GM19395 (cell line): ENCODE results near the gene SEC24C.
"Not testable (repeated sequence)": the region's sequence is repeated elsewhere in the genome, so short reads cannot be mapped to it uniquely, and the experiment has no call there.

ENCODE experiments used
- ATAC-seq: cut with Tn5 transposase; IDR thresholded peaks from one replicate; pipeline ENCODE4 v1.9.1; 2021; ENCODE audit warnings: mild to moderate bottlenecking, moderate library complexity; ENCODE audit not compliant: unreplicated experiment

The SEC24C gene

DNA sequence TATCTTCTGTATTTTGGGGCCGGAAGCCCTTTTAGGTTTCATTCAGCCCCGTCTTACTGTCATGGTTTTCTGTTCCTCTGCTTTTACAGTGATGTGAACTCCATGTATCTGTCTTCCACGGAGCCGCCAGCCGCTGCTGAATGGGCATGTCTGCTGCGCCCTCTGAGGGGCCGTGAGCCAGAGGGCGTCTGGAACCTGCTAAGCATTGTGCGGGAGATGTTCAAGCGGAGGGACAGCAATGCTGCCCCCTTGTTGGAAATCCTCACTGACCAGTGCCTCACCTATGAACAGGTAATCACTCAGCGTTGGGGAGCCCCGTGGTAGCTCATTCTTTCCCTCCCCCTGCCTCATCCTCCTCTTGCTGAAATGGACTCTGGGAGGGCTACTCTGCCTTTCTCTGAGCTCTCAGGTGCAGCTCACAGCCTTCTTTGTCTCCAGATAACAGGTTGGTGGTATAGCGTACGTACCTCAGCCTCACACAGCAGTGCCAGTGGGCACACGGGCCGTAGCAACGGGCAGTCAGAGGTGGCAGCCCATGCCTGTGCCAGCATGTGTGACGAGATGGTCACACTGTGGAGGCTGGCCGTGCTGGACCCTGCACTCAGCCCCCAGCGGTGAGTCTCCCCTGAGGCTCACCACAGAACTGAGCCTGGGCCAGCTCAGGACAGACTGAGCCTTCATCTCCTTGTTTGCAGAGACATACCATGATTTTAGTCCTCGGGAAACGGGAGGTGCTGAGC lies 46.9 kb downstream of the SEC24C start:
- no peak for ATAC-seq

- ATAC-seq = no peak
Measured at GRCh38 chr10:73791871-73792400, 47.8 kb downstream of the SEC24C start.

DNA sequence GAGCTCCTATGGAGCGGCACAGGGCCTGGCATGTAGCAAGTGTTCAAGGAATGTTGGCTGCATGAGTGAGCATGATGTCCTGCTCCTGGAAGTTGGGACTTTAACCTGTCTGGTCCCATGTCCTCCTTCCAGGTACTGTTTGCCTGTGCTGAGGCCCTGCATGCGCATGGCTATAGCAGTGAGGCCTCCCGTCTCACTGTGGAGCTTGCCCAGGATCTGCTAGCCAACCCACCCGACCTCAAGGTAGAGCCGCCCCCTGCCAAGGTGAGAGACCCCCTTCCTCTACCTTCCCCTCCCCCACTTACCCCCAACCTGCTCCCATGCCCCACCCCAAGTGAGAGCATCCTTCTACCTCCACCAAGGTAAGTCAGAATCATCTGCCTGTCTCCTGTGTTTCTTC lies 49.3 kb downstream of the SEC24C start:
- no peak for ATAC-seq

DNA sequence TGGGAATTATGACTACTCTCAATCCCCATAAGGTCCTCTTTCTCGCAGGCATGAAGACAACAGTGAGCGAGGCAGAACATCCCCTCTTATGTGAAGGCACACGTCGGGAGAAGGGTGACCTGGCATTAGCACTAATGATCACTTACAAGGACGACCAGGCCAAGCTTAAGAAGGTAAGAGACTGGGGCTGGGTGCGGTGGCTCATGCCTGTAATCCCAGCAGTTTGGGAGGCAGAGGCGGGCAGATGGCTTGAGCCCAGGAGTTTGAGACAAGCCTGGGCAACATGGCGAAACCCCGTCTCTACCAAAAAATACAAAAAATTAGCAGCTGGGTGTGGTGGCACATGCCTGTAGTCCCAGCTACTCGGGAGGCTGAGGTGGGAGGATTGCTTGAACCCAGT lies 51.3 kb downstream of the SEC24C start:
- not testable (repeated sequence) for ATAC-seq

DNA sequence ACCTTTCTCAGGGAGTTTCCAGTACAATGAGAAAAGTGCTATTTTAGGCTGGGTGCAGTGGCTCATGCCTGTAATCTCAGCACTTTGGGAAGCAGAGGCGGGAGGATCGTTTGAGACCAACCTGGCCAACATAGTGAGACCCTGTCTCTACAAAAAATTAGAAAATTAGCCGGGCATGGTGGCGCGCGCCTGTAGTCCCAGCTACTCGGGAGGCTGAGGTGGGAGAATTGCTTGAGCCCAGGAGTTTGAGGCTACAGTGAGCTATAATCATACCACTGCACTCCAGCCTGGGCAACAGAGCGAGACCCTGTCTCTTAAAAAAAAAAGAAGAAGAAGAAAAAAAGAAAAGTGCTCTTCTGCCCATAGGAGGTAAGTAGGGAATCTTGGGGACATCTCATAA lies 51.9 kb downstream of the SEC24C start:
- not testable (repeated sequence) for ATAC-seq

DNA sequence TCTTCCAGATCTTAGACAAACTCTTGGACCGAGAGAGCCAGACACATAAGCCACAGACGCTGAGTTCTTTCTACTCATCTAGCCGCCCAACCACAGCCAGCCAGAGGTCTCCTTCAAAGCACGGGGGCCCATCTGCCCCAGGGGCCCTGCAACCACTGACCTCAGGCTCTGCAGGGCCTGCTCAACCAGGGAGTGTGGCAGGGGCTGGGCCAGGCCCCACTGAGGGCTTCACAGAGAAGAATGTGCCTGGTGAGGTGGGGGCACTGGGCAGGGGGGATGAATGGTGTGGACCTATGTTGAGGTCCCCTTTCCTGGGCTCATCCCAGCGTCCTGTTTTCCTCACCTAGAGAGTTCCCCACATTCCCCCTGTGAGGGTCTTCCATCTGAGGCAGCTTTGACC lies 52.6 kb downstream of the SEC24C start:
- no peak for ATAC-seq

DNA sequence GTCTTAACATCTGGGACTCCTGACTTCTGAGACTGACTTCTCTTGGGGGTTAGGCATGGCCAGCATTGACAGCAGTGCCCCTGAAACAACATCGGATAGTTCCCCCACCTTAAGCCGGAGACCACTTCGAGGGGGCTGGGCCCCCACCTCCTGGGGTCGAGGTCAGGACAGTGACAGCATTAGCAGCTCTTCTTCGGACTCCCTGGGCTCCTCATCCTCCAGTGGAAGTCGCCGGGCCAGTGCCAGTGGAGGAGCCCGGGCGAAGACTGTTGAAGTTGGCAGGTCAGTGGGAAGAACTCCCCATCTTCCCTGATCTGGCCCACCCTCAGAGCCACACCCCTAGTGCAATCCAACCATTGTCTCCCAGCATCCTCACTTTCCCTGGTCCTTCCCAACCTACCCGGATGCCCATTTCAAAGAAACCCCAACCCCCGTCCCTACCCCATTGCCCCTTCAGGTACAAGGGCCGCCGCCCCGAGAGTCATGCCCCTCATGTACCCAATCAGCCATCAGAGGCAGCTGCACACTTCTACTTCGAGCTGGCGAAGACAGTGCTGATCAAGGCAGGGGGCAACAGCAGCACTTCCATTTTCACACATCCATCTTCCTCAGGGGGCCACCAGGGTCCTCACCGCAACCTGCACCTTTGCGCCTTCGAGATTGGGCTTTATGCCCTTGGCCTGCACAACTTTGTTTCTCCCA lies 53.3 kb downstream of the SEC24C start:
- ATAC-seq = no peak

GRCh38 chr10:73798087-73798486 lies 53.9 kb downstream of the SEC24C start:
- no peak for ATAC-seq

GRCh38 chr10:73798927-73799560 lies 54.9 kb downstream of the SEC24C start:
- ATAC-seq = no peak

- ATAC-seq = no peak
Measured at GRCh38 chr10:73799899-73800559, 55.9 kb downstream of the SEC24C start.

DNA sequence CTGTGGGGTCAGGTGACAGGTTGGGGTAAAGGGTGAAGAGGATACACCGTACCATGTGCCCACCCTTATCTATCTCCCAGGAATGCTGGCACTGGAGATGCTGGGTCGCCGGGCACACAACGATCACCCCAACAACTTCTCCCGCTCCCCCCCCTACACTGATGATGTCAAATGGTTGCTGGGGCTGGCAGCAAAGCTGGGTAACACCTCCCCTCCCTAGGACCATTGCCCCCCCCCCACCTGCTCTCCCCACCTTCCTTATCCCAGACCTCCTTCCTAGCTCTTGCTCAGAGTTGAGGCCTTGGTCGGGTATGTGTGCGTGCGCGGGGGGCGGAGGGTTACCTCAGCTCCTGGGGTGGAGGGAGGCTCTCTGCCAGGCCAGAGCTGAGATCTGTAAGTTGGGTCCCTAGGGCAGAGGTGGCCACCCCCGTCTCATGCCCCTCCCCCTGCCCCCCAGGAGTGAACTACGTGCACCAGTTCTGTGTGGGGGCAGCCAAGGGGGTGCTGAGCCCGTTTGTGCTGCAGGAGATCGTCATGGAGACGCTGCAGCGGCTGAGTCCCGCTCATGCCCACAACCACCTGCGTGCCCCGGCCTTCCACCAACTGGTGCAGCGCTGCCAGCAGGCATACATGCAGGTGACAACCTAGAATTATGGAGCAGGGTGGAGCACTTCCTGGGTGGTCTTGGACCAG lies 56.5 kb downstream of the SEC24C start:
- ATAC-seq = no peak

GRCh38 chr10:73801253-73801590 lies 57.0 kb downstream of the SEC24C start:
- no peak for ATAC-seq

GRCh38 chr10:73802276-73802991 lies 58.3 kb downstream of the SEC24C start:
- no peak for ATAC-seq

DNA sequence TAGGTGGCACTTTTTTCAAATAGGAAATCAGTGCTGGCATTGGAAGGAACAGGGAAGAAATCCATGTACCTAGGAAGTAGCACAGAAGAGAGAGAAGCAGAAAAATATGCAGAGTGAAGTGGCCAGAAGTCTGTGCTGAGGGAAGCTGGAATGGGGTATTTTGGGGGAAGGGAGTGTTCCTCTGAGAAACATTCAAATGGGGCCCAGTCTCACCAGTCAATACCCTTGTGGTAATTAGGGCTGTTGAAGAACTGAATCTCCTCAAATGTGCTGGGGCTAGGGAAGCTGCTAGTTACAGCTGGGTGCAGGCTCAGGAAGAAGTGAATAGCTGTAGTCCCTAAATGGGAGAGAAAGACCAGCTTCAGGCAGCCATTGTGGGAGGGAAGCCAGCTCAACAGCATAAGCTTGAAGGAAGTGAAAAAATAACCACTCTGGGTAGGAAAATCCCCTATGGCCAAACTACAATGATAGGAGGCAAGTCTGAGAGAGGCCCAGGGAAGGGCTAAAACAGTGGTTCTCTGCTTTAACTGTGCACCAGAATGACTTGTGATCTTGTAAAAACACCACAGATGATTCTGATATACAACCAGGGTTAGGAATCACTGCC lies 59.6 kb downstream of the SEC24C start:
- ATAC-seq = peak; percentile 58

DNA sequence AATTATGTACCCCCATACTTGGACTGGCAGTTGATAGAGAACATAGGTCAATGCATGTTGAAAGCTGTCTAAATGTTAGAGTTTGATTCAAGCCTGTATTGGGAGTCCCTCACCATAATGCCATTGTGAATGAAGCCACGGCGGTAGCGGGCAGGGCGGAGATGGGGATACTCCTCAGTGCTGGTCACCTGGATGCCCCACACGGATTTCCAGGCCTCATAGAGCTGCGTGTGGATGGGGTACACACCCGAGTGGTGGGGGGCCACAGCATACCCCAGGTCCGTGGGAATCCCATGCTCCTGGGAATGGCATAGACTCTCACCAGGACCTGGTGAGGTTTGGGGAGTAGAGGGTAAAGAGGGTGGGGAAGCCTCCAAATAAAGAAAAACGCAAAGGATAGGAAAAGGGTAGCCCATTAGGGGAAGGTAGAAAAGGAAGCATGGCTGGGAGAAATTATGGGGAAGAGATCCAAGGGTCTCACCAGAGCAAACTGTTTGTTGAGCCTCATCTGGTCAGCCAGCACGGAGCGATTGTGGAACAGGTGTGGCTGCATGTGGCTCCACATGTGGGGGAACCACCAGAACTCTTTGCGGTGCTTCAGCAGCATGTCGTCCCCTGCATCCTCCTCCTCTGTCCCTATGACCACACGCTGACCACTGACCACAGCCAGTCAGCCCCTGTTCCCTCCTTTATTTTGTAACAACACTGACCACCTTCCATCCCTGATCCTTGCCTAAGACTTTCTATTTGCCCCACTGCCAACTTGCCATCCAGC lies 62.2 kb downstream of the SEC24C start:
- no peak for ATAC-seq

DNA sequence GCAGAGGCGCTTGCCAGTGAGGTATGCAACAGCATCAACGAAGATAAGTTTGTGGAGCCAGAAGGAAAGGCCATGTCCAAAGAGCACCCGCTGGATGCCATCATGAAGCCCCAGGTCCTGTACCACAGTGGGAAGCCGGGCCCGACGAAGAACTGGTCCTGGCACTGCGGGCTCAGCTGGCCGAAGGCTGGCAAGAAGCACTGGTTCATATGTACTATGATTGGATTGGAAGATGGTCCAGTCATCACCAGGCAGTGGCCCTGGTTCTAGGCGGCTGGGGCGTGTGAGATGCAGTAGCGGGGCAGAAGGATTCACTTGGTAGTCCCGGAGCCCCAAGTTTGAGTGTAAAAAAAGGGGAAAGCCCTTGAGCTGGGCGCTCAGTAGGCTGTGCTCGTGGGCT lies 63.3 kb downstream of the SEC24C start:
- no peak for ATAC-seq

DNA sequence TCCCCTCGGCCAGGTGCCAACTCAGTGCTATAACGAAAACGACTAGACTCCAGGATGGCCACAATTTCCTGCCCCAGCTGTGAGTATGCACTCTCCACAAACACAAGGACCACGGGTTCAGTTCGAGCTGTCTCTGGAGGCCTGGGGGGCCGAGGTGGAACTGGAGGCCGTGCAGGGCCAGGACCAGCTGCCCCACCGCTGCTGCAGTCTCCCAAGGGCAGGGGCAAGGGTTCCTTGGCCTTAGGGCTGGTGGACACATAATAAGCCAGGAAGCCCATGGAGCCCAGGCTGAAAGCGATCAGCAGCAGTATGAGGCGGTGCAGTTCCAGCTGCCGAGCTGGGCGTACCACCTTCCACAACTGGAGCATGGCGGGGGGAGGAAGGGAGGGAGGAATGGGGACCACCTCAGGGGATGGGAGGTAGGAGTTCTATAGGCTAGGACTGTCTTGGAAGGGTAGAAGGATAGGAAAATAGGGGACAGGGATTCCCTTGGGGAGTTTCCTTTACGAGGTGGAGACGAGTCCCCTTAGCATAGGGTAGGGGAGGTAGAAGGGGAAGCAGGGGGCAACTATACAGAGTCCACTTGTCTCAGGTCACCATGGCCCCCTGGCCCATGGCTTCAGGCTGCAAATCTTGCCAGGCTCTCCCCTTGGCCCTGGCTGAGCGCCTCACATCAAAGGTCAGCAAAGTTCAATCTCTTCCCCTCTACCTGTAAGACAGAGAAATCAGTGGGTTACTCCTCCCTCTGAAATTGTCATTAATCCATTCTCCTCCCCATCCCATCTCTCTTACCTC lies 64.0 kb downstream of the SEC24C start:
- no peak for ATAC-seq
